Retinal pigment epithelial cell (primary cell): ENCODE results near the gene SSH2.
"Not testable (repeated sequence)": the region's sequence is repeated elsewhere in the genome, so short reads cannot be mapped to it uniquely, and the experiment has no call there.

Experiments
- DNase-seq: peaks from one replicate; pipeline ENCODE4 v3.0.0-alpha.2; 2010; ENCODE audit warnings: low read depth
- H3K4me3 ChIP-seq: 2 replicates; pipeline ENCODE4 v1.5.1; 2011; ENCODE audit warnings: mild to moderate bottlenecking, low read length, control low read depth, moderate library complexity
- TF ChIP-seq, protein P1 (sequence below): conservative IDR thresholded peaks from 2 replicates; pipeline ENCODE4 v1.5.1; 2011; ENCODE audit warnings: low read depth, low read length, control low read depth, inconsistent platforms

SSH2 gene

DNA sequence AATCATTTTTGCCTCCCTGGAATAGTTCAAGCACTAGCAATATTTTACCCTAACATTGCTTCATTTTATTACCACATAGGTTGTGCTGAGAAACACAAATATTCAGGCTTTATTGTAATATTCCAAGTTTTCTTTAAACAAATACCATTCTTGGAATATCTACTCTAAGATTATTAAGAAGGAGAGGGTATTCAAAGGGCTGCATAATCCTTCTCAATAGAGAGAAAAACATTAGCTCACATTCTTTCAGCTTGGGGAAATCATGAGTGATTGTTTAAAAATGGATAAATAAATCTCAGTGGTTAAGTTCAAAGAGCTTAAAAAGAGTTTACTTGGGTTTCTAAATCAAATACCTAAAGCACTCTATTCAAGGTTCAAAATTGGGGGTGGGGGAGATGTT lies 195.4 kb downstream of the SSH2 start:
- peak; percentile 35 for DNase-seq

DNA sequence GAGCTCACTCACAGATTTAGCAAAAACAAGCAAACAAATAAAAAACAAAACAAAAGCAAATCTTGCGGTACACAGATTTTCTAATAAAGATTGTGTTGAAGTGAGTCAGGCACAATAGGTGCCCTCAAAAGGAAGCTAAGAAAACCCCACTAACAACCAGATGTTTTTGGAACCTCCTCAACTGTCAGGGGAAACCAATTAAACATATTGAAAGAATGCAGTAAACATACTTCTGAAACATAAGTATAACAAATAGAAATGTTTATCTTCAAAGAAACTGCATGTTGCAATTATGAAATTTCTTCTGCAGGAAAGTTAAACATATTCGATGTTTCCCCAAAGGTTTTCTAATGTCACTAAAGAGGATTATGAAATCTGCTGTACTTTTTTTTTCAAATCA lies 196.9 kb downstream of the SSH2 start:
- no peak for DNase-seq
- H3K4me3 ChIP-seq = no peak overlapping the region
- TF ChIP-seq, protein P1, sequence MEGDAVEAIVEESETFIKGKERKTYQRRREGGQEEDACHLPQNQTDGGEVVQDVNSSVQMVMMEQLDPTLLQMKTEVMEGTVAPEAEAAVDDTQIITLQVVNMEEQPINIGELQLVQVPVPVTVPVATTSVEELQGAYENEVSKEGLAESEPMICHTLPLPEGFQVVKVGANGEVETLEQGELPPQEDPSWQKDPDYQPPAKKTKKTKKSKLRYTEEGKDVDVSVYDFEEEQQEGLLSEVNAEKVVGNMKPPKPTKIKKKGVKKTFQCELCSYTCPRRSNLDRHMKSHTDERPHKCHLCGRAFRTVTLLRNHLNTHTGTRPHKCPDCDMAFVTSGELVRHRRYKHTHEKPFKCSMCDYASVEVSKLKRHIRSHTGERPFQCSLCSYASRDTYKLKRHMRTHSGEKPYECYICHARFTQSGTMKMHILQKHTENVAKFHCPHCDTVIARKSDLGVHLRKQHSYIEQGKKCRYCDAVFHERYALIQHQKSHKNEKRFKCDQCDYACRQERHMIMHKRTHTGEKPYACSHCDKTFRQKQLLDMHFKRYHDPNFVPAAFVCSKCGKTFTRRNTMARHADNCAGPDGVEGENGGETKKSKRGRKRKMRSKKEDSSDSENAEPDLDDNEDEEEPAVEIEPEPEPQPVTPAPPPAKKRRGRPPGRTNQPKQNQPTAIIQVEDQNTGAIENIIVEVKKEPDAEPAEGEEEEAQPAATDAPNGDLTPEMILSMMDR = no peak

More for the DNA sequence above, 195.4 kb downstream of the SSH2 start:
- H3K4me3 ChIP-seq = no peak overlapping the region
- TF ChIP-seq, protein P1 = no peak

DNA sequence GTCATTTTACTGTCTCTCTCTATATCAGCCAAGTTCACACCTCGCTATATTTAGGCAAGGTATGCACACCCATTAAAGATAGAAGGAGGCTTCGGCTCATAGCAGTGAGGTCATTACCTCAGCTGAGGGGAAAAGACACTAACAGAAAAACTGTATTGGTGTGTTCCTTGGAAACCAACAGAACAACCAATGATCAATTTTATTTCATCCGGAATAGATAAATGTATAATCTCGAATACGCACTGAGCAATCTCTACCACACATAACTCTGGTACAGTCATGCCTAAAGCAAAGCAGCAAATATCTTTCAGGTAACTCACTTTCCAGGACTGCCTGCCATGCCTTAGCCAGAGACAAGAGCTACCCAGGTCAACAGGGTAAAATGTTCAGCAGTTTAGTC lies 197.4 kb downstream of the SSH2 start:
- TF ChIP-seq, protein P1 = no peak
- DNase-seq = no peak
- no peak overlapping the region for H3K4me3 ChIP-seq

DNA sequence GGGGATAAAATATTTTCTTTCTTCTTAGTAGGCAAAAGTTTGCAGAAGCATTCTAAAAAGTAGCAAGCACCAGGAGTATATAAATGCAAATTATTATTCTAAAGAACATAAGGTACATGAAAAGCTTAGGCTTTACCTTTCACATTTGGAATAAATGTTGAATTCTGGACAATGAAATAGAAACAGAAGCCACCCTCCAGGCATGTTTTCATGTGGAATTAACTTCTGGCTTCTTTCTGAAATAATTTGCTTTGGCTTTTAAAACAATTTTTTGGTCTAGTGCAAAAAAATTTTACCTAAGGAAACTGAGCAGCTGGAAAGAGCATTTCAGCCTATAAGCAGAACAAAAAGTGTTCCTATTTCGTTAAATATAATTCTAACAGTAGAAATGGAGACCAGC lies 197.8 kb downstream of the SSH2 start:
- no peak overlapping the region for H3K4me3 ChIP-seq
- TF ChIP-seq, protein P1 = no peak
- DNase-seq = no peak

DNA sequence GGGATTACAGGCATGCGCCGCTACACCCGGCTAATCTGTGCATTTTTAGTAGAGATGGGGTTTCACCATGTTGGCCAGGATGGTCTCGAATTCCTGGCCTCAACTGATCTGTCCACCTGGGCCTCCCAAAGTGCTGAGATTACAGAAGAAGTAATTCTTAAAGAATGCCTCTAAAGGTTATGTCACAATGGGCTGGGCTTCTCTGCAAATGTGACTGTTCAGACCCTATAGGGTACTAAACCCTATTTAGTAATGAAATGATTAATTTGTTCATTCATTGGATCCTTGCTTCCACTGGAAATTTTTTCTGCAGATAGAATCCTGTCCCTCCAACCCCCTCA lies 198.5 kb downstream of the SSH2 start:
- TF ChIP-seq, protein P1 = no peak
- H3K4me3 ChIP-seq = no peak overlapping the region
- DNase-seq = no peak

DNA sequence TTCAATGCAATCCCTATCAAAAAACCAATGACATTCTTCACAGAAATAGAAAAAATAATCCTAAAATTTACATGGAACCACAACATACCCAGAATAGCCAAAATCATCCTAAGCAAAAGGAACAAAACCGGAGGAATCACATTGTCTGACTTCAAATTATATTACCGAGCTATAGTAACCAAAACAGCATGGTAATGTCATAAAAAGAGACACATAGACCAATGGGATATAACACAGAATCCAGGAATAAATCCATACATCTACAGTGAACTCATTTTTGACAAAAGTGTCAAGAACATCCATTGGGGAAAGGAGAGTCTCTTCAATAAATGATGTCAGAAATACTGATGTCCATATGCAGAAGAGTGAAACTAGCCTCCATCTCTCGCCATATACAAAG lies 201.5 kb downstream of the SSH2 start:
- H3K4me3 ChIP-seq = no peak overlapping the region
- no peak for DNase-seq
- TF ChIP-seq, protein P1 = no peak

DNA sequence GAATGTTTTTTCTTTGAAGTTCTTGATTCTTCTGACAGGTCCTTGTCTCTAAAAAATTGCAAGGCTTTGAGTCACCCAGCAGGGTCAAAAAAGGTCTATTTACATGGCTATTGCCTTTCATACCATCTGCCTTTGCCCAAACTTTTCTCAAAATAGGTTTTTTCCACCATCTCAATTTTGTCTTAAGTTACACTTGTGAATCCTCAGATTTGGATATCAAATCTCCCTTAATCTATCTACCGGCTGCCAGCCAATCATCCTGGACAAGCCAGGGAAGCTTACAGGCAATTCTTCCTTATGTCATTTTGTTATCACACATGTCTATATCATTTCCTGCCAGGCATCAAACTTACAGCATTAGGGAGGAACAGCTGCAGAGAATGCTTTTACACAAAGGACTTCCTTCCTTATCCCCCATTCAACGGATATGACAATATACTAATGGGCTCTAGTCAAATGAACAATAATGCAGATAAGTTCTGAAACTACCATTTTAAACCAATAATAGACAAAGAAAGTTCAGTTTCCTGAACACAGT lies 203.2 kb downstream of the SSH2 start:
- TF ChIP-seq, protein P1 = no peak
- DNase-seq = no peak
- no peak overlapping the region for H3K4me3 ChIP-seq

DNA sequence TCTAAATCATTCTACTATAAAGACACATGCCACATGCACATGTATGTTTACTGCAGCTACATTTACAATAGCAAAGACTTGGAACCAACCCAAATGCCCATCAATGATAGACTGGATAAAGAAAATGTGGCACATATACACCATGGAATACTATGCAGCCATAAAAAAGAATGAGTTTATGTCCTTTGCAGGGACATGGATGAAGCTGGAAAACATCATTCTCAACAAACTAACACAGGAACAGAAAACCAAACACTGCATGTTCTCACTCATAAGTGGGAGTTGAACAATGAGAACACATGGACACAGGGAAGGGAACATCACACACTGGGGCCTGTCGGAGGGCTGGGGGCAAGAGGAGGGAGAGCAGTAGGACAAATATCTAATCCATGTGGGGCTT lies 204.6 kb downstream of the SSH2 start:
- not testable (repeated sequence) for DNase-seq, H3K4me3 ChIP-seq
